Activated CD4-positive, alpha-beta T cell treated with anti-CD3 and anti-CD28 coated beads for 24 hours (primary cell): ENCODE data around the gene CDC37L1.

ENCODE experiments used
- DNase-seq, 2 donors: peaks; one replicate each; pipeline ENCODE4 v3.0.0-alpha.2; 2020; ENCODE audit warnings: low read depth in 2 of 2

The CDC37L1 gene

GRCh38 chr9:4668604-4669003 is 10.8 kb upstream of the CDC37L1 start:
- no peak for DNase-seq

GRCh38 chr9:4669890-4670289 is 9.5 kb upstream of the CDC37L1 start:
- no peak for DNase-seq

DNA sequence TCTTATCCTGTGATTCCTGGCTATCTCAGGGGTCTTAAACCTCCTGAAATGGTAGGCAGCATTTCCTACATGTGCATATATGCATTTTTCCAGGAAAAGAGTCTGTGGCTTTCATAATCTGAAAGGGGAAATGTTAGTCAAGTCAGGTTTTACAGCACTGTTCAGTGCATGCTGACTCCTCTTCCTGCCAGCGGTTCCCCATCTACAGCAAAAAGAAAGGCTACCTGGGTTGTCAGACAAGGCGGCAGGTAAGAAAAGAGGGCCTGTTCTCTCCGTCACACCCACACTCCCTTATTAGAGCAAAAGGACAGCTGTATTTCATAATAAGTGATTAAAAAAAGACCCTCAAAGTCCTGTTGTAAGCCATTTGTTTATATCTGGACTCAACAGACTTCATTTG is 8.8 kb upstream of the CDC37L1 start:
- no peak for DNase-seq

- no peak for DNase-seq
Measured at GRCh38 chr9:4671737-4672136, 7.6 kb upstream of the CDC37L1 start.

DNA sequence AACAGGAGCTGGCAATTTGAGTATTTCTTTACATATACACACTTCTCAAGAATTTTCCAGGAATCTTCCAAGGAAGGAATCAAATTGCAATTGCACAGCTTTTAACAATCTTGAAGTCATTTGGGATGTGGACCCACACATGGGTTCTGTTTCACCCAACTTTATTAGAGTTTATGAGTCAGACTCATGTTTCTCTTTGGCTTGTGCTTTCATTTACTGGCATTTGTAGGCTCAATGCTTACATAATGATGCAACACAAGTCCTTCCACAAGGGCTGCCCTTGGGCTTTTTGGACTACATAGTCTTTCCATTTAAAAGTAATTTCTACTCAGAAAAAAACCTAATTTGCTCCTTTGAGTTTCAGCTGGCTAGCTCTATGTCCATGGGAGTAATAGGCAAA is 4.6 kb upstream of the CDC37L1 start:
- no peak for DNase-seq

GRCh38 chr9:4677392-4677791 is 2.0 kb upstream of the CDC37L1 start:
- no peak for DNase-seq

GRCh38 chr9:4678679-4679267 is 596 bp upstream of the CDC37L1 start:
- DNase-seq, result no peak

GRCh38 chr9:4680173-4680525 is 780 bp downstream of the CDC37L1 start:
- no peak for DNase-seq

- DNase-seq, result no peak
Measured at GRCh38 chr9:4680750-4681149, 1.4 kb downstream of the CDC37L1 start.

DNA sequence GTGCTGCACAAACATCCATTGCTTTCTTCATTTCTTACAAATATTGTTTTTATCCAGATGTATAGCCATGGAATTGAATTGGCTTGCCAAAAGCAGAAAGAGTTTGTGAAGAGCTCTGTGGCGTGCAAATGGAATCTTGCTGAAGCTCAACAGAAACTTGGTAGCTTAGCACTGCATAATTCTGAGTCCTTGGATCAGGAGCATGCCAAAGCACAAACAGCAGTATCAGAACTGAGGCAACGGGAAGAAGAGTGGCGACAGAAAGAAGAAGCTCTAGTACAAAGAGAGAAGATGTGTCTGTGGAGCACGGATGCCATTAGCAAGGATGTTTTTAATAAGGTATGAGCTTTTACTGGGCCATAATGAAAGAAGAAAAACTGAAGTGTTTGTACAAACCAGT is 5.5 kb downstream of the CDC37L1 start:
- DNase-seq, result no peak

DNA sequence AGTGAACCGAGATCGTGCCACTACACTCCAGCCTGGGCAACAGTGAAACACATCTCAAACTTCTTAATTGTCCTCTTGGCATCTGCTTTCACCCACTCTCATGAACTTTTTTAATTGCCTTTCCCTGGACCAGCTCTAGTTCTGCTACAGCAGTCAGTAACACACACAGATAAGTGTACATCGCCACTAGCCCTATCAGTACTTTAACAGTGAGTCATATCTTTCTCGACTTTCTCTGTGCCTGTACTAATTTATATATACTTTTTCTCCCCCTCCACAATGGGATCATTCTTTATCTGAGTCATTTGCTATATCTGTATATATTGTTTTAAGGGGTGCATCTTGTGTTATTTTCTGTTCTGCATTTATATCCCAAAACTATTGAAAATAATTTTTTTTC is 6.7 kb downstream of the CDC37L1 start:
- DNase-seq, result no peak

DNA sequence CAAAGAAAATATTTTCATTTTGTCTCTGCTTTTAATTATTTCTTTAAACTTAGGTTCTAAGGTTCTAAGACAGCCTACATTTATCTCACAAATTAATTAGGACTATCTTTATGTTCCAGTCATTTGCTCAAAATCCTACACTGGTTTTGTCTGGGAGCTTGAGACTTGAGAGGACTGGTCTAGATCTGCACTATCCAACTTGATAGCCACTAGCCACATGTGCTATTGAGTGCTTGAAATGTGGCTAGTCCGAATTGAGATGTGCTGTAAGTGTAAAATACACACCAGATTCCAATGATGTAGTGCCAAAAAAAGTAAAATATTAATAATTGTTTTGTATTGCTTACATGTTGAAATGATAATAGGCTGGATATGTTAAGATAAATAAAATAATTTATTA is 7.2 kb downstream of the CDC37L1 start:
- no peak for DNase-seq

DNA sequence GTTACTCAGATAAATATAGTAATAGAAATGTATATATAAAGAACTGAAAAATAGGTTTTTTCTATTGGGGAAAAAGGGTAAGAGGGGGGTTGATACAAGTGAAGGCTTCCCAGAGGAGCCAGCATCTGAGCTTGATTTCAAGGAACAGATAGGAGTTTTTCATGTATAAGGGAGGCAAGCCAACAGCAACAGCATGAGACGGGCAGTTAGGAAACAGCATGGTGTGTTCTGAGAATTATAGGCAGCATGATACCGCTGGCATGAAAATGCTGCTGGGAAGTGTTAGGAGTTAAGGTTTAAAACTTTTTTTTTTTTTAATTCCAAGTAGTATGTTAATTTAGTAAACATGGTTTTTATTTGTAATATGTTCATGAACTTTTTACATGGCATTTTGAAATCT is 9.7 kb downstream of the CDC37L1 start:
- no peak for DNase-seq

GRCh38 chr9:4689687-4690104 is 10.3 kb downstream of the CDC37L1 start:
- DNase-seq, result no peak

DNA sequence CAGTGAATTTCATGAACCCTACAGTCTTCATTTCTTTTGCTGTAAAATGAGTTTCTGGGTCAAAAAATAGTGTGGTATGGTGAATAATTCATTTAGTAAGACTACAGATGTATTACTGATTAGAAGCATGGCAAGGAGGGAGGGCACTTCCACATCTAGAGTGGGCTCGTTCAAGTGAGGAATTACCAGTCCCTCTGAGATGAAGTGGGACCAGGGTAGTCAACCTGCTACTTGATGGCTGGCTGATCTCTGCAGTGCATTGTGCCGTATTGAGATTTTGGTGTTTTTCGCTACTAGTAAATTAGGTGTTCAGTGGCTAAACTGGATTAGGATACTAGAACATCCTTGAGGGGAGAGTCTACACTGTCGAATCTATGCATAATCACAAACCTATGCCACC is 10.8 kb downstream of the CDC37L1 start:
- no peak for DNase-seq

DNA sequence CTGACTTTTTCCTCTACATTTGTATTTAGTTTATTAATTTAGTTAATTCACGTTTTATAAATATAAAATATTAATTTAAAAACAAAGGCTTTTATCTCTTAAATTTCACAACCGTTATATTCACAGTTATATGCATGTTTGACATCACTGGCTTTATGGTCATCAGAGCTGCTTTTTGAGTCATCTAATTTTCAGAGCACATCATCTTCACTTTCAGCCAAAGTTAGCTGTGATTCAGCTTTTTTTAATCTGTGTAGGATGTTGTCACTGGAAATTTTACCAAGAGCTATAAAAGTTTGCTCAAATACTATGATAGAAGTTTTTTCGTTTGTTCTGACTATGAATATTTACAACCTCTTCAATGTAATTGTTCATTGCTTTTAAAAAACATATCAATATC is 12.4 kb downstream of the CDC37L1 start:
- DNase-seq, result no peak

- DNase-seq, result no peak
Measured at GRCh38 chr9:4700091-4700490, 20.7 kb downstream of the CDC37L1 start.

GRCh38 chr9:4700932-4701331 is 21.6 kb downstream of the CDC37L1 start:
- DNase-seq, result no peak

DNA sequence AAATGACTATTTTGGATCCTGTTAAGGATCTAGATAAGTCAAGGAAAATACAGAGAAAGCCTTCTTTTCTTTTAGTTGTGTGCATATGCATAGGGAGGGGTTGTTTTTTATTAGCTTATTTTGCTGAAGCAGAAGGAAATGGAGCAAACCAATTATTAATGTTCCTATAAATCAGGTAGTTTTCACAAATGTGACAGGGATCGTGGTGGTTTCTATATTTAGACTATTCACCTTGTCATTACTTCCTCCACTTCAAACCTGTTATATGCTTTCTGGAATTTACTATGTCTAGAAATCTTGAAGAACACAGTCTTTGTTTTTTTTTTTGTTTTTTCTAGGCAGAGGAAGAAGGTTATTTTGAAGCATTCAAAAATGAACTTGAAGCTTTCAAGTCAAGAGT is 22.2 kb downstream of the CDC37L1 start:
- no peak for DNase-seq

DNA sequence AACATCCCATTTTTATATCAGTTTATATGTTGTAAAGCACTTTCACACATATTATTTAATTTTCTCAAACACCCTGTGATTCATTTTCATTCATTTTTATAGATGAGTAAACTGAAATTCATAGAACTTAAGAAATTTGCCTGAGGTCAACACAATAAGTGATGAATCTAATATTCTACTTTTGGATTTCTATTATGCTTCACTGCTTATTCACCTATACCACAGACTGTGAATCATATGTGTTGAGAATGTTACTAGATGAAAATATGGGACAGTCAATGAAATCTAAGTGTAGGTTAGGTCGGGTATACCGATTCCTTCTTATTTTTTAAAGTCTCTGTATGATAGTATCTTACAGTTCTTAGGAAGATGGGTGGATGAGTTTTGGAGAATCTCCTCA is 24.8 kb downstream of the CDC37L1 start:
- DNase-seq, result no peak

- no peak for DNase-seq
Measured at GRCh38 chr9:4706021-4706420, 26.7 kb downstream of the CDC37L1 start.

- DNase-seq, result no peak
Measured at GRCh38 chr9:4706971-4707622, 27.7 kb downstream of the CDC37L1 start.

DNA sequence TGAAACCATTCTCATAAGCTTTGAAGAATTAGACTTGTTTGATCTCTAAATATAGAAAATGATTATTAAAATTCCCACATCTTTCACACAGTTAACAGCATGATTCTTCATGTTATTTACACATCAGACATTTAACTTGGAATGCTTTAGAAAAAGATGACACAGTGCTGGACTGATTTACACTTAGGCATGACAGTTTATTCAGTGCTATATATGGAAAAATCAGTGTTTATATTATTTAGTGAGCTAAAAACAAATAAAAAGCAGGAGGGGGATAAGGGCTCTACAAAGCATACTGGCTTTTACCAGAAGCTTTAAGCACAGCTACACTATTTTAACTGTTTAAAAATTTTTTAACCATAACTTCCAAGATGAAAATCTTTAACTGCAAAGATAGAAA is 30.0 kb downstream of the CDC37L1 start:
- DNase-seq, result no peak

DNA sequence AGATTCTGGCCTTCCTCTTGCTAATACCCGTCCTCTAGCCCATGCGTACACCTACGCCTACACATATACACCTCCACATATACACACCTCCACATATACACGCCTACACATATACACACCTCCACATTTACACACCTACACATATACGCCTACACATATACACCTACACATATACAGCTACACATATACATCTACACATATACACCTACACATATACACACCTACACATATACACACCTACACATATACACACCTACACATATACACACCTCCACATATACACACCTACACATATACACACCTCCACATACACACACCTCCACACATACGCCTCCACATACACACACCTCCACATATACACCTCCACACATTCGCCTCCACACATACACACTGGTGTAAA is 34.5 kb downstream of the CDC37L1 start:
- no peak for DNase-seq
